Vagina (tissue), 2 donors: Measurements from ENCODE around the gene DYNLT4. TPM values are rescaled to one million over a fixed set of nuclear protein-coding genes. Genes with fewer than 3 reads are reported as not detected.
"Not testable (repeated sequence)": the region's sequence is repeated elsewhere in the genome, so short reads cannot be mapped to it uniquely, and the experiment has no call there.

Experiments used
- DNase-seq, 2 donors: peaks; one replicate each; pipeline ENCODE4 v3.0.0-alpha.2; 2017; ENCODE audit errors: extremely low spot score in 2 of 2
- H3K27ac ChIP-seq: fragments of 200-600 bp; sonication (generic); one replicate; pipeline ENCODE4 v1.5.1; 2019
- H3K27me3 ChIP-seq: fragments of 200-600 bp; sonication (generic); one replicate; pipeline ENCODE4 v1.5.1; 2019
- H3K36me3 ChIP-seq, 2 donors: fragments of 200-600 bp; sonication (generic); one replicate each; pipeline ENCODE4 v1.5.1; 2017 to 2019
- H3K4me1 ChIP-seq: fragments of 200-600 bp; sonication (generic); one replicate; pipeline ENCODE4 v1.5.1; 2019
- H3K4me3 ChIP-seq, 2 donors: fragments of 200-600 bp; sonication (generic); 1 replicate in 1 of 2; 2 replicates in 1 of 2; pipeline ENCODE4 v1.5.1; 2016 to 2019
- H3K9me3 ChIP-seq: fragments of 200-600 bp; sonication (generic); one replicate; pipeline ENCODE4 v1.5.1; 2019
- CTCF ChIP-seq, 3 experiments: fragments of 450-650 bp in 2 of 3; fragments of 200-600 bp in 1 of 3; sonication (generic) in 1 of 3; IDR thresholded peaks; one replicate each; pipeline ENCODE4 v1.5.1; 2017 to 2019; ENCODE audit warnings: antibody characterized with exemption in 3 of 3, mild to moderate bottlenecking in 2 of 3, moderate library complexity in 2 of 3
- POLR2A ChIP-seq, 2 donors: fragments of 450-650 bp; IDR thresholded peaks; one replicate each; pipeline ENCODE4 v1.6.1; 2017; ENCODE audit warnings: antibody characterized with exemption in 2 of 2, mild to moderate bottlenecking in 2 of 2, moderate library complexity in 2 of 2
- POLR2AphosphoS5 ChIP-seq, 2 donors: sonication (generic); formaldehyde crosslinking; IDR thresholded peaks; one replicate each; pipeline ENCODE4 v1.9.0; 2017; ENCODE audit warnings: antibody characterized with exemption in 2 of 2, mild to moderate bottlenecking in 2 of 2, low read depth in 1 of 2; ENCODE audit not compliant: insufficient read depth in 1 of 2
- intact Hi-C: fragments of 100-400 bp; cut with DNase I; formaldehyde crosslinking; loops from one replicate; pipeline ENCODE4 v1.15.1; 2023
- small RNA-seq: library from RNA; depleted of rRNA; stranded (forward); fragments of <200 nt; gene quantifications from one replicate; pipeline ENCODE3, GENCODE V24; 2016
- total RNA-seq: library from RNA; depleted of rRNA; stranded (reverse); fragments of >200 nt; gene quantifications from one replicate; pipeline ENCODE4 v1.2.3, GENCODE V29; 2016

DYNLT4 gene
- total RNA-seq, 1 donor from 2014 or later, result not detected

- Histone ChIP-seq H3K4me1 (peaks cover 26% of the 10 kb centered on the region), H3K27me3 (no peaks in the 10 kb centered on the region), H3K36me3 (peaks cover 0 to 31% of the 10 kb centered on the region in 2 donors), H3K9me3 (no peaks in the 10 kb centered on the region), H3K4me3 (peak within 1 kb of the TSS; percentile 71 to 85), H3K27ac (peak within 1 kb of the TSS; percentile 96)
- DNase-seq, result no peak
- intact Hi-C loops, result loop anchor here (5.0 kb wide), 1 partner anchor 38 kb away; the partner anchor contains the start of gene KIF2C
- TF ChIP-seq CTCF (IDR thresholded peaks at IDR 0.05) (peak in 1 of 3 experiments; percentile 16), POLR2AphosphoS5 (IDR thresholded peaks at IDR 0.05; ENCODE audit: insufficient read depth in 1 of 2, low read depth in 1 of 2) (peak; percentile 98 to 99), POLR2A (IDR thresholded peaks at IDR 0.05) (peak in 1 of 2 donors; percentile 89)
Measured at GRCh38 chr1:44775078-44775929, 31.8 kb downstream of the DYNLT4 start, which contains the start of gene RPS8. TSS of gene RPS8 (plus strand) at chr1:44775540. CDS start at chr1:44775597, 57 bp downstream.

- H3K9me3 ChIP-seq, H3K4me3 ChIP-seq, H3K4me1 ChIP-seq, intact Hi-C loops, H3K27me3 ChIP-seq, H3K36me3 ChIP-seq, DNase-seq, H3K27ac ChIP-seq: not testable (repeated sequence)
Measured at GRCh38 chr1:44766421-44766820, 40.7 kb downstream of the DYNLT4 start.

- Histone ChIP-seq H3K36me3 (no peaks in the 10 kb centered on the region), H3K4me1 (no peaks in the 10 kb centered on the region), H3K4me3 (no peak overlapping the region), H3K27ac (no peak overlapping the region), H3K9me3 (no peaks in the 10 kb centered on the region), H3K27me3 (no peaks in the 10 kb centered on the region)
- TF ChIP-seq POLR2AphosphoS5 (IDR thresholded peaks at IDR 0.05; ENCODE audit: insufficient read depth in 1 of 2, low read depth in 1 of 2) (no peak), POLR2A (IDR thresholded peaks at IDR 0.05) (no peak), CTCF (IDR thresholded peaks at IDR 0.05) (no peak)
- DNase-seq, result no peak
- intact Hi-C loops, result no loop called here
Measured at GRCh38 chr1:44760876-44761275, 46.3 kb downstream of the DYNLT4 start.

GRCh38 chr1:44759077-44759476 lies 48.1 kb downstream of the DYNLT4 start:
- no peak overlapping the region for H3K4me3 ChIP-seq
- H3K36me3 ChIP-seq, result no peaks in the 10 kb centered on the region
- H3K27ac ChIP-seq, result no peak overlapping the region
- intact Hi-C loops, result no loop called here
- no peaks in the 10 kb centered on the region for H3K27me3 ChIP-seq
- no peaks in the 10 kb centered on the region for H3K9me3 ChIP-seq
- no peak for DNase-seq
- H3K4me1 ChIP-seq, result no peaks in the 10 kb centered on the region
- TF ChIP-seq POLR2AphosphoS5 (IDR thresholded peaks at IDR 0.05; ENCODE audit: insufficient read depth in 1 of 2, low read depth in 1 of 2) (no peak), POLR2A (IDR thresholded peaks at IDR 0.05) (no peak), CTCF (IDR thresholded peaks at IDR 0.05) (no peak)

- Histone ChIP-seq H3K4me3 (no peak overlapping the region), H3K4me1 (no peaks in the 10 kb centered on the region), H3K9me3 (no peaks in the 10 kb centered on the region), H3K27me3 (no peaks in the 10 kb centered on the region), H3K27ac (no peak overlapping the region), H3K36me3 (no peaks in the 10 kb centered on the region)
- no peak for TF ChIP-seq POLR2AphosphoS5 (IDR thresholded peaks at IDR 0.05; ENCODE audit: insufficient read depth in 1 of 2, low read depth in 1 of 2)
- no peak for TF ChIP-seq POLR2A (IDR thresholded peaks at IDR 0.05)
- TF ChIP-seq CTCF (IDR thresholded peaks at IDR 0.05), result no peak
- intact Hi-C loops, result no loop called here
- no peak for DNase-seq
Measured at GRCh38 chr1:44757420-44757819, 49.7 kb downstream of the DYNLT4 start.

Small RNAs within 50 kb of the gene (small RNA-seq; reads per million reads assigned to genes)
- gene AL136380.1, result not detected
- gene SNORD38A, result 575 reads per million, percentile 98 among the genes with 10 or more reads in this experiment
- not detected for gene SNORD38B
- 1,384 reads per million, percentile 99 among the genes with 10 or more reads in this experiment for gene SNORD46
- gene SNORD55, result not detected

Other genes with a start within 250 kb of the DYNLT4 start
- gene TMEM53, start 132.9 kb downstream of the DYNLT4 start, total RNA-seq, result 7.9 TPM
- gene ARMH1, start 132.6 kb downstream of the DYNLT4 start, total RNA-seq, result not detected
- gene RNU5D-1, start 76.2 kb downstream of the DYNLT4 start, total RNA-seq, result not detected
- gene KIF2C, start 67.5 kb downstream of the DYNLT4 start, total RNA-seq, result 3.4 TPM
- 2,511 TPM for gene RPS8, start 31.8 kb downstream of the DYNLT4 start, total RNA-seq
- gene BEST4, start 19.2 kb downstream of the DYNLT4 start, total RNA-seq, result not detected
- 77.6 TPM for gene PLK3, start 7.0 kb downstream of the DYNLT4 start, total RNA-seq
- gene BTBD19, start 1.2 kb upstream of the DYNLT4 start, total RNA-seq, result 7.9 TPM
- 0.98 TPM for gene PTCH2, start 35.9 kb upstream of the DYNLT4 start, total RNA-seq
- 25.0 TPM for gene EIF2B3, start 179.2 kb upstream of the DYNLT4 start, total RNA-seq
- 29.7 TPM for gene HECTD3, start 204.0 kb upstream of the DYNLT4 start, total RNA-seq
- gene UROD, start 204.9 kb upstream of the DYNLT4 start, total RNA-seq, result 65.6 TPM